PC-3 (cell line): Measurements from ENCODE around the gene MEX3A. TPM values are rescaled to one million over a fixed set of nuclear protein-coding genes. Genes with fewer than 3 reads are reported as not detected.

Experiments used
- ATAC-seq: fragments of 200-7000 bp; cut with Tn5 transposase; 2 replicates; pipeline ENCODE4 v1.9.1; 2020; ENCODE audit warnings: mild to moderate bottlenecking, moderate library complexity
- BruUV-seq: library from RNA; stranded (reverse); fragments of 400-500 nt; replicated peaks from 2 replicates; lab custom pipeline; 2021; lab: Mats Ljungman, UMichigan
- CTCF ChIA-PET: fragments of 300-600 bp; sonication (Branson Sonifier 250); formaldehyde crosslinking; loops from one replicate; lab custom pipeline; 2022; ENCODE audit warnings: antibody characterized with exemption; lab: Charles Lee
- POLR2A ChIA-PET: fragments of 300-600 bp; sonication (Branson Sonifier 250); formaldehyde crosslinking; loops from one replicate; lab custom pipeline; 2022; ENCODE audit warnings: antibody characterized with exemption; ENCODE audit not compliant: unreplicated experiment; lab: Charles Lee
- DNase-seq: peaks from one replicate; pipeline ENCODE4 v3.0.0-alpha.2; 2015
- H2AFZ ChIP-seq: fragments of 300-600 bp; sonication (generic); 2 replicates; pipeline ENCODE4 v1.6.0; 2016; ENCODE audit warnings: antibody characterized with exemption, low read length
- H3F3A ChIP-seq: fragments of 300-600 bp; sonication (generic); one replicate; pipeline ENCODE4 v1.6.0; 2017; ENCODE audit warnings: antibody characterized with exemption, low read length, control low read depth, mild to moderate bottlenecking; ENCODE audit not compliant: unreplicated experiment
- H3K27ac ChIP-seq: fragments of 300-600 bp; sonication (generic); 2 replicates; pipeline ENCODE4 v1.5.1; 2016; ENCODE audit warnings: mild to moderate bottlenecking, low read length
- H3K27me3 ChIP-seq: fragments of 300-600 bp; sonication (generic); 2 replicates; pipeline ENCODE4 v1.6.1; 2016; ENCODE audit warnings: low read length, mixed read lengths
- H3K36me3 ChIP-seq: fragments of 300-600 bp; sonication (generic); 2 replicates; pipeline ENCODE4 v1.6.1; 2016; ENCODE audit warnings: low read depth, mixed run types, low read length, mixed read lengths
- H3K4me1 ChIP-seq: fragments of 300-600 bp; sonication (generic); 2 replicates; pipeline ENCODE4 v1.5.1; 2016; ENCODE audit warnings: low read length; ENCODE audit not compliant: insufficient read depth
- H3K4me2 ChIP-seq: fragments of 300-600 bp; sonication (generic); 2 replicates; pipeline ENCODE4 v1.6.0; 2016; ENCODE audit warnings: low read length
- H3K4me3 ChIP-seq: fragments of 300-600 bp; sonication (generic); 2 replicates; pipeline ENCODE4 v1.5.1; 2016; ENCODE audit warnings: mild to moderate bottlenecking, low read length, mixed read lengths
- H3K79me2 ChIP-seq: fragments of 300-600 bp; sonication (generic); 2 replicates; pipeline ENCODE4 v1.6.1; 2017; ENCODE audit warnings: low read length, mixed read lengths
- H3K9ac ChIP-seq: fragments of 300-600 bp; sonication (generic); 2 replicates; pipeline ENCODE4 v1.6.0; 2016; ENCODE audit warnings: mild to moderate bottlenecking, low read length
- H3K9me2 ChIP-seq: fragments of 300-600 bp; sonication (generic); replicated peaks from 2 replicates; pipeline ENCODE4 v1.6.1; 2016; ENCODE audit warnings: mixed run types, low read length, mixed read lengths
- H3K9me3 ChIP-seq: fragments of 300-600 bp; sonication (generic); 2 replicates; pipeline ENCODE4 v1.6.1; 2016; ENCODE audit warnings: low read length, mixed read lengths
- H4K20me1 ChIP-seq: fragments of 300-600 bp; sonication (generic); 2 replicates; pipeline ENCODE4 v1.6.1; 2016; ENCODE audit warnings: low read length, mixed read lengths
- CTCF ChIP-seq: fragments of 300-600 bp; sonication (generic); conservative IDR thresholded peaks from 2 replicates; pipeline ENCODE4 v1.5.1; 2017; ENCODE audit warnings: antibody characterized with exemption, low read depth, mild to moderate bottlenecking, low read length
- EZH2 ChIP-seq: fragments of 300-600 bp; sonication (generic); IDR thresholded peaks from one replicate; pipeline ENCODE4 v1.6.1; 2017; ENCODE audit warnings: antibody characterized with exemption, mild to moderate bottlenecking, low read length; ENCODE audit not compliant: unreplicated experiment
- EZH2phosphoT487 ChIP-seq: fragments of 300-600 bp; sonication (generic); IDR thresholded peaks from 2 replicates; pipeline ENCODE4 v1.6.1; 2018; ENCODE audit warnings: mild to moderate bottlenecking, antibody characterized with exemption, low read length, borderline replicate concordance
- intact Hi-C: fragments of 100-400 bp; cut with micrococcal nuclease; formaldehyde crosslinking; loops from 2 replicates; pipeline ENCODE4 v1.9.0; 2023
- total RNA-seq: library from RNA; depleted of rRNA; stranded (reverse); fragments of >200 nt; gene quantifications from 2 replicates; pipeline ENCODE4 v1.2.3, GENCODE V29; 2014; rRNA removed

Gene MEX3A
- total RNA-seq, 1 experiment from 2014 or later, result 12.9 TPM

- Histone ChIP-seq H3K27ac (no peak overlapping the region), H4K20me1 (no peaks in the 10 kb centered on the region), H3K9ac (no peak overlapping the region), H3K4me1 (no peaks in the 10 kb centered on the region), H3F3A (no peaks in the 10 kb centered on the region), H3K36me3 (no peaks in the 10 kb centered on the region; the same call in 1 of the 2 replicates), H3K9me2 (no peaks in the 10 kb centered on the region), H3K9me3 (no peaks in the 10 kb centered on the region), H3K4me2 (no peak overlapping the region), H3K79me2 (no peaks in the 10 kb centered on the region), H3K27me3 (no peaks in the 10 kb centered on the region), H2AFZ (no peak overlapping the region), H3K4me3 (no peak overlapping the region)
- TF ChIP-seq EZH2phosphoT487 (no peak), EZH2 (no peak), CTCF (no peak)
- ATAC-seq, result no peak
- intact Hi-C loops, result no loop called here
- DNase-seq, result no peak
- CTCF ChIA-PET, result no interaction called here
- POLR2A ChIA-PET, result no interaction called here
- BruUV-seq, result no TSS peak
These were observed 55.7 kb downstream of the MEX3A start for GRCh38 chr1:156026588-156026987.

GRCh38 chr1:156025876-156026275 is 56.4 kb downstream of the MEX3A start:
- no peak overlapping the region for H3K27ac ChIP-seq
- no TSS peak for BruUV-seq
- H3K27me3 ChIP-seq, result no peaks in the 10 kb centered on the region
- ATAC-seq, result peak; percentile 39; the same call in 1 of the 2 replicates
- ChIA-PET CTCF (no interaction called here), POLR2A (no interaction called here)
- no peaks in the 10 kb centered on the region for H3K4me1 ChIP-seq
- no peaks in the 10 kb centered on the region for H3F3A ChIP-seq
- H2AFZ ChIP-seq, result no peak overlapping the region
- no peak overlapping the region for H3K4me2 ChIP-seq
- H3K79me2 ChIP-seq, result no peaks in the 10 kb centered on the region
- intact Hi-C loops, result no loop called here
- no peak overlapping the region for H3K4me3 ChIP-seq
- no peak overlapping the region for H3K9ac ChIP-seq
- no peaks in the 10 kb centered on the region for H3K9me3 ChIP-seq
- DNase-seq, result no peak
- no peaks in the 10 kb centered on the region for H4K20me1 ChIP-seq
- H3K9me2 ChIP-seq, result no peaks in the 10 kb centered on the region
- H3K36me3 ChIP-seq, result no peaks in the 10 kb centered on the region; the same call in 1 of the 2 replicates
- TF ChIP-seq CTCF (no peak; the same call in 1 of the 2 replicates), EZH2 (no peak), EZH2phosphoT487 (no peak)

GRCh38 chr1:156024801-156025200 is 57.5 kb downstream of the MEX3A start:
- Histone ChIP-seq H3K9me3 (no peaks in the 10 kb centered on the region), H2AFZ (no peak overlapping the region), H3K27ac (no peak overlapping the region), H3K4me1 (peaks cover 2% of the 10 kb centered on the region; the same call in 1 of the 2 replicates), H3K4me3 (no peak overlapping the region), H4K20me1 (no peaks in the 10 kb centered on the region), H3F3A (no peaks in the 10 kb centered on the region), H3K9me2 (no peaks in the 10 kb centered on the region), H3K27me3 (no peaks in the 10 kb centered on the region), H3K36me3 (no peaks in the 10 kb centered on the region; the same call in 1 of the 2 replicates), H3K4me2 (no peak overlapping the region), H3K79me2 (peaks cover 7% of the 10 kb centered on the region), H3K9ac (no peak overlapping the region)
- BruUV-seq, result no TSS peak
- ChIA-PET POLR2A (no interaction called here), CTCF (no interaction called here)
- intact Hi-C loops, result no loop called here
- TF ChIP-seq EZH2 (no peak), EZH2phosphoT487 (no peak), CTCF (no peak)
- DNase-seq, result no peak
- ATAC-seq, result no peak

Other genes starting within 250 kb of the MEX3A start
- 31.2 and 43.9 TPM in 2 replicates for gene GON4L, start 225.3 kb downstream of the MEX3A start, total RNA-seq
- gene SYT11, start 222.9 kb downstream of the MEX3A start, total RNA-seq, result 0.29 and 0.44 TPM in 2 replicates
- 14.7 and 18.8 TPM in 2 replicates for gene RIT1, start 171.1 kb downstream of the MEX3A start, total RNA-seq
- gene KHDC4, start 148.1 kb downstream of the MEX3A start, total RNA-seq, result 63.4 and 64.4 TPM in 2 replicates
- not detected in 2 replicates for gene RXFP4, start 140.8 kb downstream of the MEX3A start, total RNA-seq
- 65.9 and 70.8 TPM in 2 replicates for gene ARHGEF2, start 103.9 kb downstream of the MEX3A start, total RNA-seq
- 282 and 293 TPM in 2 replicates for gene SSR2, start 61.5 kb downstream of the MEX3A start, total RNA-seq
- gene UBQLN4, start 28.7 kb downstream of the MEX3A start, total RNA-seq, result 45.4 and 62.9 TPM in 2 replicates
- gene LAMTOR2, start 27.7 kb downstream of the MEX3A start, total RNA-seq, result 130 TPM in 2 replicates
- 18.1 and 18.5 TPM in 2 replicates for gene RAB25, start 21.3 kb downstream of the MEX3A start, total RNA-seq
- gene LMNA, start 32.2 kb upstream of the MEX3A start, total RNA-seq, result 864 and 1,095 TPM in 2 replicates
- 5.8 and 13.1 TPM in 2 replicates for gene SEMA4A, start 71.1 kb upstream of the MEX3A start, total RNA-seq
- 28.1 and 33.1 TPM in 2 replicates for gene SLC25A44, start 111.6 kb upstream of the MEX3A start, total RNA-seq
- gene PMF1, start 130.5 kb upstream of the MEX3A start, total RNA-seq, result 131 and 163 TPM in 2 replicates
- 0.35 and 2.5 TPM in 2 replicates for gene BGLAP, start 159.7 kb upstream of the MEX3A start, total RNA-seq
- gene PAQR6, start 165.6 kb upstream of the MEX3A start, total RNA-seq, result 6.6 and 7.2 TPM in 2 replicates
- 126 and 130 TPM in 2 replicates for gene SMG5, start 200.4 kb upstream of the MEX3A start, total RNA-seq
- gene TMEM79, start 201.9 kb upstream of the MEX3A start, total RNA-seq, result 8.1 and 11.2 TPM in 2 replicates
- 49.8 and 52.2 TPM in 2 replicates for gene GLMP, start 213.2 kb upstream of the MEX3A start, total RNA-seq
- gene VHLL, start 216.8 kb upstream of the MEX3A start, total RNA-seq, result 1.1 TPM in 1 of 2 replicates, not detected in the other